Measurements from ENCODE around the gene MGMT. TPM values are rescaled to one million over a fixed set of nuclear protein-coding genes. Genes with fewer than 3 reads are reported as not detected.
A peak's percentile ranks its signal among the peaks of the same experiment; 100 is the strongest.

MGMT gene
- total and polyA plus RNA-seq, 8 donors, result 1.2 to 37.8 (median 21.3) TPM

- H3K36me3 ChIP-seq, result no peaks in the 10 kb centered on the region
- TF ChIP-seq CTCF (IDR thresholded peaks at IDR 0.05), result no peak
- intact Hi-C loops (cut with DNase I; ENCODE audit: low total_unique reads), result no loop called here
- no peaks in the 10 kb centered on the region for H3K27me3 ChIP-seq
- no peak overlapping the region for H3K4me3 ChIP-seq
- H3K4me1 ChIP-seq, result no peaks in the 10 kb centered on the region
- WGBS, 5 donors, result 62 to 70% (median 68%) methylated on average over 5 to 6 of the region's 6 CpGs
- H3K9me3 ChIP-seq, result peaks cover 3 to 67% (median 52%) of the 10 kb centered on the region in 4 donors
- H3K27ac ChIP-seq, result no peak overlapping the region
- DNase-seq, result no peak
These were observed 326.4 kb downstream of the MGMT start for GRCh38 chr10:129793479-129793878.

GRCh38 chr10:129793996-129794395 lies 327.0 kb downstream of the MGMT start:
- Histone ChIP-seq H3K4me1 (no peaks in the 10 kb centered on the region), H3K36me3 (no peaks in the 10 kb centered on the region), H3K27me3 (no peaks in the 10 kb centered on the region), H3K27ac (no peak overlapping the region), H3K4me3 (no peak overlapping the region), H3K9me3 (peaks cover 3 to 66% (median 53%) of the 10 kb centered on the region in 4 donors)
- DNase-seq, result no peak
- TF ChIP-seq POLR2AphosphoS5 (IDR thresholded peaks at IDR 0.05) (no peak), POLR2A (IDR thresholded peaks at IDR 0.05) (no peak), CTCF (IDR thresholded peaks at IDR 0.05) (no peak), EP300 (IDR thresholded peaks at IDR 0.05) (no peak)
- 89 to 95% (median 92%) methylated on average over 22 of the region's 22 CpGs for WGBS, 5 donors
- intact Hi-C loops (cut with DNase I; ENCODE audit: low total_unique reads), result no loop called here

- no peaks in the 10 kb centered on the region for H3K27me3 ChIP-seq
- intact Hi-C loops (cut with DNase I; ENCODE audit: low total_unique reads), result no loop called here
- no peaks in the 10 kb centered on the region for H3K36me3 ChIP-seq
- H3K4me1 ChIP-seq, result no peaks in the 10 kb centered on the region
- peaks cover 0 to 44% (median 30%) of the 10 kb centered on the region in 4 donors for H3K9me3 ChIP-seq
- TF ChIP-seq EP300 (IDR thresholded peaks at IDR 0.05), result no peak
- TF ChIP-seq POLR2AphosphoS5 (IDR thresholded peaks at IDR 0.05), result no peak
- no peak for TF ChIP-seq POLR2A (IDR thresholded peaks at IDR 0.05)
- no peak for DNase-seq
- H3K4me3 ChIP-seq, result no peak overlapping the region
- H3K27ac ChIP-seq, result no peak overlapping the region
- 73 to 90% (median 79%) methylated on average over 4 to 14 of the region's 14 CpGs for WGBS, 5 donors
These were observed 329.8 kb downstream of the MGMT start for GRCh38 chr10:129796710-129797420.

GRCh38 chr10:129799942-129800341 lies 332.9 kb downstream of the MGMT start:
- Histone ChIP-seq H3K36me3 (no peaks in the 10 kb centered on the region), H3K27ac (no peak overlapping the region), H3K9me3 (peaks cover 0 to 45% (median 31%) of the 10 kb centered on the region in 4 donors), H3K4me1 (no peaks in the 10 kb centered on the region), H3K27me3 (no peaks in the 10 kb centered on the region), H3K4me3 (no peak overlapping the region)
- 62 to 82% (median 78%) methylated on average over 3 of the region's 3 CpGs for WGBS, 5 donors
- DNase-seq, result peak in 1 of 2 donors; percentile 8
- intact Hi-C loops (cut with DNase I; ENCODE audit: low total_unique reads), result no loop called here
- TF ChIP-seq POLR2A (IDR thresholded peaks at IDR 0.05) (no peak), CTCF (IDR thresholded peaks at IDR 0.05) (no peak), EP300 (IDR thresholded peaks at IDR 0.05) (no peak), POLR2AphosphoS5 (IDR thresholded peaks at IDR 0.05) (no peak)

- H3K36me3 ChIP-seq, result no peaks in the 10 kb centered on the region
- H3K4me1 ChIP-seq, result no peaks in the 10 kb centered on the region
- H3K4me3 ChIP-seq, result no peak overlapping the region
- WGBS, 5 donors, result 66 to 74% (median 71%) methylated on average over 12 to 14 of the region's 14 CpGs
- intact Hi-C loops (cut with DNase I; ENCODE audit: low total_unique reads), result no loop called here
- no peak for TF ChIP-seq POLR2A (IDR thresholded peaks at IDR 0.05)
- DNase-seq, result peak in 1 of 2 donors; percentile 21
- peaks cover 2 to 51% (median 38%) of the 10 kb centered on the region in 4 donors for H3K9me3 ChIP-seq
- H3K27me3 ChIP-seq, result no peaks in the 10 kb centered on the region
- no peak overlapping the region for H3K27ac ChIP-seq
These were observed 333.8 kb downstream of the MGMT start for GRCh38 chr10:129800796-129801340.
